Measurements from ENCODE around the gene ADAMTS16. TPM values are rescaled to one million over a fixed set of nuclear protein-coding genes. Genes with fewer than 3 reads are reported as not detected.

ADAMTS16 gene
- total and polyA plus RNA-seq, 2 donors (not counting 3 experiments of a cell fraction or from before 2014, with no cell fraction given), result not detected

GRCh38 chr5:5273976-5274375, 133.8 kb downstream of the ADAMTS16 start:
- Histone ChIP-seq H3K27me3 (ENCODE audit: control insufficient read depth in 2 of 2, insufficient read depth in 2 of 2, low read length in 2 of 2) (no peaks in the 10 kb centered on the region), H3K9ac (replicated peaks; ENCODE audit: extremely low read depth, insufficient read depth, low read length) (no peak overlapping the region), H3K9me3 (replicated peaks; ENCODE audit: control insufficient read depth, insufficient read depth, low read length) (no peaks in the 10 kb centered on the region), H3K79me2 (ENCODE audit: control insufficient read depth, insufficient read depth, low read length) (no peaks in the 10 kb centered on the region), H2AFZ (ENCODE audit: low read depth, low read length) (no peak overlapping the region), H3K36me3 (ENCODE audit: control insufficient read depth in 2 of 2, extremely low read depth in 1 of 2, insufficient read depth in 2 of 2, low read length in 2 of 2) (no peaks in the 10 kb centered on the region), H4K20me1 (replicated peaks; ENCODE audit: control insufficient read depth, extremely low read depth, insufficient read depth, low read length) (no peaks in the 10 kb centered on the region), H3K27ac (ENCODE audit: insufficient read depth, low read depth, low read length) (no peak overlapping the region), H3K4me3 (replicated peaks in 1 of 3; ENCODE audit: insufficient read depth in 1 of 3, low read depth in 1 of 3, low read length in 3 of 3) (no peak overlapping the region), H3K9me1 (replicated peaks; ENCODE audit: control insufficient read depth, extremely low read depth, insufficient read depth, low read length) (no peaks in the 10 kb centered on the region), H3K4me2 (ENCODE audit: insufficient read depth, low read length) (no peak overlapping the region), H3K4me1 (ENCODE audit: control insufficient read depth, extremely low read depth, insufficient read depth, low read length) (no peaks in the 10 kb centered on the region)
- BruUV-seq (replicated peaks), result no TSS peak
- TF ChIP-seq JUN (IDR thresholded peaks at IDR 0.05; ENCODE audit: borderline replicate concordance, insufficient read depth, insufficient read length, low read depth) (no peak), GATA2 (IDR thresholded peaks at IDR 0.05; ENCODE audit: insufficient read depth, insufficient read length, low read depth, low read length) (no peak), EZH2 (IDR thresholded peaks at IDR 0.05; ENCODE audit: borderline replicate concordance, low read depth, low read length, severe bottlenecking) (no peak), FOS (IDR thresholded peaks at IDR 0.05; ENCODE audit: borderline replicate concordance, insufficient read depth, low read length) (no peak), MAX (IDR thresholded peaks at IDR 0.05; ENCODE audit: insufficient read depth, insufficient read length) (no peak), CTCF (IDR thresholded peaks at IDR 0.05; ENCODE audit: extremely low read depth in 1 of 2, insufficient read depth in 1 of 2, low read depth in 1 of 2, low read length in 2 of 2) (no peak), MYC (IDR thresholded peaks at IDR 0.05; ENCODE audit: low read depth, low read length) (no peak), POLR2A (IDR thresholded peaks at IDR 0.05; ENCODE audit: low read depth, low read length) (no peak), POLR2AphosphoS5 (IDR thresholded peaks at IDR 0.05; ENCODE audit: insufficient read depth, low read depth, low read length) (no peak)
- intact Hi-C loops (cut with micrococcal nuclease), result no loop called here
- FAIRE-seq (no peak), DNase-seq (ENCODE audit: low read depth, low spot score) (no peak)
- ChIA-PET CTCF (no interaction called here), POLR2A (no interaction called here)
- dilution Hi-C loops (cut with MboI; ENCODE audit: extremely low pct_ligation_motif_present, low sequenced_read_pairs), result no loop called here

All from endothelial cell of umbilical vein (primary cell).